Psoas muscle (tissue), 8 donors: ENCODE measurements around the gene EIF5AL1. TPM values are rescaled to one million over a fixed set of nuclear protein-coding genes. Genes with fewer than 3 reads are reported as not detected.
"Not testable (repeated sequence)": the region's sequence is repeated elsewhere in the genome, so short reads cannot be mapped to it uniquely, and the experiment has no call there.

ENCODE experiments used
- ATAC-seq, 4 donors: fragments of 200-7000 bp; cut with Tn5 transposase; one replicate each; pipeline ENCODE4 v1.9.1; 2020; ENCODE audit warnings: moderate library complexity in 3 of 4, mild to moderate bottlenecking in 2 of 4
- DNase-seq, 2 donors: peaks; one replicate each; pipeline ENCODE4 v3.0.0-alpha.2; 2020
- H3K27ac ChIP-seq: fragments of 200-600 bp; one replicate; pipeline ENCODE4 v1.8.0; 2022
- H3K27me3 ChIP-seq, 3 donors: fragments of 200-600 bp in 1 of 3; one replicate each; pipeline versions ENCODE4 v1.6.1 to v1.8.0; 2013 to 2022; ENCODE audit warnings: low read length in 2 of 3, mild to moderate bottlenecking in 2 of 3, moderate library complexity in 1 of 3; ENCODE audit not compliant: insufficient read depth in 3 of 3
- H3K36me3 ChIP-seq, 2 donors: fragments of 200-600 bp in 1 of 2; one replicate each; pipeline versions ENCODE4 v1.6.1 to v1.8.0; 2013 to 2022; ENCODE audit warnings: low read depth in 1 of 2, mild to moderate bottlenecking in 1 of 2, moderate library complexity in 1 of 2; ENCODE audit not compliant: insufficient read depth in 1 of 2
- H3K4me1 ChIP-seq: fragments of 200-600 bp; one replicate; pipeline ENCODE4 v1.8.0; 2022
- H3K4me3 ChIP-seq: fragments of 200-600 bp; one replicate; pipeline ENCODE4 v1.8.0; 2022; ENCODE audit warnings: mild to moderate bottlenecking
- H3K9me3 ChIP-seq: fragments of 200-600 bp; one replicate; pipeline ENCODE4 v1.8.0; 2022
- WGBS, 3 donors: extraction: QIAGEN DNeasy Blood & Tissue Kit; methylation state at CpG; one replicate each; pipeline versions ENCODE4 v1.1.6 to v1.1.7; 2013; 5-methylcytosine and 5-hydroxymethylcytosine counted together
- intact Hi-C, 2 donors: fragments of 100-400 bp; cut with DNase I; formaldehyde crosslinking; loops; one replicate each; pipeline versions ENCODE4 v1.11.0 to v1.14.2; 2022
- polyA plus RNA-seq, 3 donors: library from polyadenylated mRNA; stranded (reverse); fragments of 200-250 nt; gene quantifications; one replicate each; pipeline ENCODE4 v1.2.3, GENCODE V29; 2013
- total RNA-seq, 4 donors: library from RNA; stranded (reverse); fragmentation: NEBNext Ultra II Directional in 2 of 4; extraction: Animal tissue kit (Norgen Biotek cat#: 25700) in 2 of 4; gene quantifications; one replicate each; pipeline versions ENCODE4 v1.2.1 to v1.2.4, GENCODE V29; 2021 to 2023
- TF ChIP-seq, protein P1 (sequence below): fragments of 200-600 bp; IDR thresholded peaks from one replicate; pipeline ENCODE4 v1.8.0; 2022; ENCODE audit warnings: antibody characterized with exemption
- donor health status: healthy with polysubstance abuse.
- donor health status: DM: no; HTN: no; CAD: no; lungs with moderate emphysema.
- donor health status: Bipolar disorder and iron deficiency.
- donor health status: healthy.
- donor health status: DM: yes; HTN: yes; CAD: no.
- donor health status: DM: no; HTN: no; CAD: no.
- donor health status: DM: no; HTN: no; CAD: no.
- donor health status: DM: yes; HTN: yes; CAD: no.

EIF5AL1 gene
- total and polyA plus RNA-seq, 7 donors: 0.18 to 1.9 (median 0.90) TPM

DNA sequence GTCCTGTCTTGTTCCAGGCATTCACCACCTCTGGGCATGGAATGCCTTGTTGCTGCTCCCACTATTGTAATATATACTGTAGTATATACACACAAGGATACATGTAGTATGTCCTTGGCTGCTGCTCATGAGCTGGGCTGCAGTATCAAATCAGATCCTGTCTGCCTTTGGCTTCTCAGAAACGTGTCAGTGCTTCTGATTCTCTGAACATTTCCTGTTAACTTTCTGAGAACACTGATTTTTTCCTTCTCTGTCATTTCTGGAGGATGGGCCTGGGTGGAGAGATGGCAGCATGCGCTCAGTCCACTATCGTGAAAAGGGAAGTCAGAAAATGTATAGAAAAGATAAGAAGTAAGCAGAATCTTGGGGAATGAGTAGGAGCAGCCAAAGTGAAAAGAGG lies 35.6 kb downstream of the EIF5AL1 start:
- ATAC-seq (no peak), DNase-seq (no peak)
- TF ChIP-seq, protein P1, sequence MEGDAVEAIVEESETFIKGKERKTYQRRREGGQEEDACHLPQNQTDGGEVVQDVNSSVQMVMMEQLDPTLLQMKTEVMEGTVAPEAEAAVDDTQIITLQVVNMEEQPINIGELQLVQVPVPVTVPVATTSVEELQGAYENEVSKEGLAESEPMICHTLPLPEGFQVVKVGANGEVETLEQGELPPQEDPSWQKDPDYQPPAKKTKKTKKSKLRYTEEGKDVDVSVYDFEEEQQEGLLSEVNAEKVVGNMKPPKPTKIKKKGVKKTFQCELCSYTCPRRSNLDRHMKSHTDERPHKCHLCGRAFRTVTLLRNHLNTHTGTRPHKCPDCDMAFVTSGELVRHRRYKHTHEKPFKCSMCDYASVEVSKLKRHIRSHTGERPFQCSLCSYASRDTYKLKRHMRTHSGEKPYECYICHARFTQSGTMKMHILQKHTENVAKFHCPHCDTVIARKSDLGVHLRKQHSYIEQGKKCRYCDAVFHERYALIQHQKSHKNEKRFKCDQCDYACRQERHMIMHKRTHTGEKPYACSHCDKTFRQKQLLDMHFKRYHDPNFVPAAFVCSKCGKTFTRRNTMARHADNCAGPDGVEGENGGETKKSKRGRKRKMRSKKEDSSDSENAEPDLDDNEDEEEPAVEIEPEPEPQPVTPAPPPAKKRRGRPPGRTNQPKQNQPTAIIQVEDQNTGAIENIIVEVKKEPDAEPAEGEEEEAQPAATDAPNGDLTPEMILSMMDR: no peak
- Histone ChIP-seq H3K27me3 (no peaks in the 10 kb centered on the region), H3K4me1 (no peaks in the 10 kb centered on the region), H3K36me3 (no peaks in the 10 kb centered on the region), H3K9me3 (no peaks in the 10 kb centered on the region), H3K4me3 (no peak overlapping the region), H3K27ac (no peak overlapping the region)
- intact Hi-C loops: no loop called here
- 66 to 73% (median 67%) methylated on average over 3 of the region's 3 CpGs for WGBS, 3 donors

DNA sequence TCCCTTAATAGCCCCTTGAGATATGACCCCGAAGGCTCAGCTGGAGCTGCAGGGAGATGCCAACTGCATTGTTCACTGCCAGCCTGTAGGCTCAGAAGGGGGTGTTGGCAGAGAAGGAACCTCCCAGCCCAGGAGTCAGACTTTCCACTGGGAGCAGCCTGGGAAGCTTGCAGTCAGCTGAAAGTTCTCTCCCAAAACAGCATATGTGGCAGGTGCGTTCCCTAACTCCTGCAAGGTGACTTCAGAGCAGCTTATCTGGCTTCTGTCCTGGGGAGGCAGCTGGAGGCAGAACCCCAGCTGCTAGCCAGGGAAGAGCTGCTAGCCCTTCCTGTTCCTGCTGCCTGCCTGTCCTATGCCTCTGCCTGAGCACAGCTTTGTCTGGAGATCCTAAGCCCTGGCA lies 39.8 kb downstream of the EIF5AL1 start:
- intact Hi-C loops: no loop called here
- DNase-seq (no peak), ATAC-seq (no peak)
- no peaks in the 10 kb centered on the region for H3K4me1 ChIP-seq
- H3K27me3 ChIP-seq: no peaks in the 10 kb centered on the region
- H3K9me3 ChIP-seq: no peaks in the 10 kb centered on the region
- H3K27ac ChIP-seq: no peak overlapping the region
- 32 to 48% (median 38%) methylated on average over 2 of the region's 2 CpGs for WGBS, 3 donors
- H3K36me3 ChIP-seq: no peaks in the 10 kb centered on the region
- H3K4me3 ChIP-seq: no peak overlapping the region
- TF ChIP-seq, protein P1: no peak

DNA sequence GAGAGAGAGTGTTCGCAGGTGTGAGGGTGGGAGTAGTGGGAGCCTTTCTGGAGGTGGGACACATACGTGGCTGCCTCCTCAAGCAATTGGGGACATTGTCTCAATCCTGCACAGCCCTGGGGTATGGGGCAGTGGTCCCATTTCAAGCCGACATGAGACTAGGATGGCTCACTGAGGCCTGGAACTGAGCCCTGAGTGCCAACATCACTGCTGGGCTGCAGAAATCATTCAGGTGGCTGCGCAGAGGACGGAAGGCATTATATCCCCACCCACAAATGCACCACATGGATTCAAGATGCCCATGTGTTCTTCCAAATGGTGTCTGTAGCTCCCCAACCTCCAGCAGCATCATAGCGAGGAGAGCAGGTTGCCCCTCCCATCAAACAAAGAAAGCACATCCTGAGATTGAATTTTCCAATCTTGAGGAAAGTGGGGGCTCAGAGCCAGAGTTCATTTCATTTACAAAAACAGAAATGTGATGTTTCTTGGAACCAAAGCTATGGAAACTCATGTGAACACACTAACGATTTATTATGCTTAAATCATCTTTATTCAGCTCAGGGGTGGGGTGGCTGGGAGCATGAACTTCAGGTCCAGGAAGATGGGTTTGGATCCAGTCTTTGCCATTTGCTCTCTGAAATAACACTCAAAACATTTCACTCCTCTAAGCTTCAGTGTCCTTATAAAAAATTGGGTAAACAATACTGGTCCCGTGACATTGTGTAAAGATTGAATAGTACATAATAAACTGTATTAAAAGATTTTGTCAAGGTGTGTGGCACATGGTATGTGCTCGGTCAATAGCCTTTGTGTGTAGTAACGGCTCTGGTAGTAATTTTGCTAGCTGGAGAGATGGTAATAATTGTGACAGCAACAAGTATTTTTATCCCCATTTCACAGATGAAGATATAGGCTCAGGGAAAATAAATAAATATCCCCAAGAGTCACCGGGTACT lies 43.3 kb downstream of the EIF5AL1 start:
- ATAC-seq: no peak
- 83 to 87% (median 84%) methylated on average over 11 of the region's 11 CpGs for WGBS, 3 donors
- H3K9me3 ChIP-seq: no peaks in the 10 kb centered on the region
- no peak overlapping the region for H3K4me3 ChIP-seq
- no peak overlapping the region for H3K27ac ChIP-seq
- no peaks in the 10 kb centered on the region for H3K36me3 ChIP-seq
- H3K4me1 ChIP-seq: no peaks in the 10 kb centered on the region
- TF ChIP-seq, protein P1: no peak
- no peaks in the 10 kb centered on the region for H3K27me3 ChIP-seq
- intact Hi-C loops: no loop called here
- no peak for DNase-seq

DNA sequence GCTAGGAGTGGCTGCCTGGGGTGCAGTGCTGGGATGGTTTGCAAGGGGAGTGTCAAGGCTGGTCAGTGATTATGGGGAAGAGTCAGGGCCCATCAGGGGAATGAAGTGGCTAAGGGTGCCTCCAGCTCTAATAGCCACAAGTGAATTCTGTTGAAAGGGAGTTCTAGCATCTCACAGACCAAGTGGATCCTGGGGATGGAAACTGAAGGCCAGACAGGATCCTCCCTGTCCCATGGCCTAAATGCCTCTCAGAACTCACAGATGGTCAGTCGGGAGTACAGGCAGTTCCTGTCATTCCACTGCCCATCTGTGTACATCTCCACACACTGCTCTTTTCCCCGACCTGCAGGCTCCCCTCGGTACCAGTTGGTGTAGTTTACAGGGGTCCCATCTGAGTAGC lies 44.6 kb downstream of the EIF5AL1 start:
- WGBS, 3 donors: 80 to 89% (median 82%) methylated on average over 1 to 3 of the region's 3 CpGs
- DNase-seq, intact Hi-C loops, ATAC-seq, H3K4me1 ChIP-seq, H3K36me3 ChIP-seq, H3K27me3 ChIP-seq, H3K27ac ChIP-seq, H3K4me3 ChIP-seq, H3K9me3 ChIP-seq: not testable (repeated sequence)

DNA sequence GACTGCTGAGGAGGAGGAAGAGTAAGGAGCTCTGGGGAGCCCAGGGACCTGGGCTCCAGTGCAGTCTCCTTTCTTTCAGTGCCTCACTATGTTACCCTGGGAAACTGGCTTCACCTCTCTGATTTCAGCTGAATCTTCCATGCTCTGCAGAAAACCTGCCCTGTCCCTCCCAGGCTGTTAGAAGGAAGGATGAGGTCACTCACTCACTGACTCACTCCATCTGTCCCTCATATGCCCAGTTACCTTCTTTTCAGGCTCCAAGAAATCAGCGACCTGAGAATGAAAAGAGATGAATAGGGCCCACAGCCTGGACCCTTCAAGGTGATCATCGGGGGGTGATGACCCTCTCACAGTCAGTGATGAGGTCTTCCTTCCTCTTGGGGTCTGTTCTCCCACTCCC lies 47.4 kb downstream of the EIF5AL1 start:
- intact Hi-C loops: loop anchor here (5.0 kb wide), 1 partner anchor 368 kb away; no protein-coding TSS in a partner anchor
- Histone ChIP-seq H3K27ac (no peak overlapping the region), H3K36me3 (no peaks in the 10 kb centered on the region), H3K9me3 (no peaks in the 10 kb centered on the region), H3K27me3 (peaks cover 0 to 4% (median 0%) of the 10 kb centered on the region in 3 donors), H3K4me1 (no peaks in the 10 kb centered on the region), H3K4me3 (no peak overlapping the region)
- TF ChIP-seq, protein P1: no peak
- 75 to 86% (median 80%) methylated on average over 2 of the region's 2 CpGs for WGBS, 3 donors
- no peak for DNase-seq
- no peak for ATAC-seq
